Natural killer cell (primary cell): Measurements from ENCODE around the gene AMER2. TPM values are rescaled to one million over a fixed set of nuclear protein-coding genes. Genes with fewer than 3 reads are reported as not detected.

Source experiments
- ATAC-seq, 3 donors: fragments of 150-1000 bp in 2 of 3; fragments of 200-7000 bp in 1 of 3; cut with Tn5 transposase; 1 replicate in 1 of 3; 2 replicates in 2 of 3; pipeline ENCODE4 v1.10.0; 2021; ENCODE audit warnings: mild to moderate bottlenecking in 2 of 3, moderate library complexity in 2 of 3
- DNase-seq, 2 donors: peaks; one replicate each; pipeline versions ENCODE4 v3.0.0 to v3.0.0-alpha.2; 2013 to 2021; ENCODE audit warnings: mixed read lengths in 1 of 2
- H3K27ac ChIP-seq: one replicate; pipeline ENCODE4 v1.5.1; 2013; ENCODE audit warnings: mild to moderate bottlenecking, low read length
- H3K27me3 ChIP-seq: one replicate; pipeline ENCODE4 v1.6.1; 2013; ENCODE audit warnings: low read length; ENCODE audit not compliant: control insufficient read depth, insufficient read depth
- H3K36me3 ChIP-seq: one replicate; pipeline ENCODE4 v1.6.1; 2013; ENCODE audit warnings: low read length; ENCODE audit not compliant: control insufficient read depth, insufficient read depth
- H3K4me1 ChIP-seq: one replicate; pipeline ENCODE4 v1.6.1; 2013; ENCODE audit warnings: low read length; ENCODE audit not compliant: control insufficient read depth, insufficient read depth
- H3K4me3 ChIP-seq: one replicate; pipeline ENCODE4 v1.5.1; 2013; ENCODE audit warnings: low read length
- H3K9me3 ChIP-seq: one replicate; pipeline ENCODE4 v1.6.1; 2013; ENCODE audit warnings: low read length; ENCODE audit not compliant: control insufficient read depth, insufficient read depth
- H3K27ac Mint-ChIP-seq, 2 donors: one replicate each; pipeline ENCODE4 v1.8.0; 2022; ENCODE audit warnings: mild to moderate bottlenecking in 2 of 2, mixed read lengths in 2 of 2, moderate library complexity in 1 of 2
- H3K27me3 Mint-ChIP-seq, 2 donors: one replicate each; pipeline ENCODE4 v1.8.0; 2022; ENCODE audit warnings: low read depth in 2 of 2, mixed read lengths in 2 of 2
- H3K36me3 Mint-ChIP-seq: one replicate; pipeline ENCODE4 v1.8.0; 2022; ENCODE audit warnings: mixed read lengths
- H3K4me1 Mint-ChIP-seq, 2 donors: one replicate each; pipeline ENCODE4 v1.8.0; 2022; ENCODE audit warnings: mixed read lengths in 2 of 2
- H3K4me3 Mint-ChIP-seq: one replicate; pipeline ENCODE4 v1.8.0; 2022; ENCODE audit warnings: mild to moderate bottlenecking, moderate library complexity, mixed read lengths
- H3K9me3 Mint-ChIP-seq, 2 donors: one replicate each; pipeline ENCODE4 v1.8.0; 2022; ENCODE audit warnings: mixed read lengths in 2 of 2
- CTCF ChIP-seq: fragments of 200-600 bp; IDR thresholded peaks from one replicate; pipeline ENCODE4 v1.8.0; 2022; ENCODE audit warnings: antibody characterized with exemption
- WGBS: methylation state at CpG from one replicate; pipeline ENCODE4 v1.1.7; 2013; ENCODE audit warnings: missing lambda C conversion rate; ENCODE audit not compliant: insufficient coverage; 5-methylcytosine and 5-hydroxymethylcytosine counted together
- intact Hi-C: fragments of 100-400 bp; cut with micrococcal nuclease; formaldehyde crosslinking; loops from one replicate; pipeline ENCODE4 v1.14.2; 2022
- total RNA-seq, 4 donors: library from RNA; stranded (reverse); fragments of 120-200 nt in 1 of 4; gene quantifications; one replicate each; pipeline versions ENCODE4 v1.2.3 to v1.2.4, GENCODE V29; 2013 to 2022

The AMER2 gene
- total RNA-seq, 3 donors from 2014 or later (not counting 1 experiment from before 2014, with no cell fraction given): not detected

GRCh38 chr13:25215253-25215575 lies 43.1 kb upstream of the AMER2 start:
- 53% methylated on average over 3 of the region's 3 CpGs for WGBS
- no peaks in the 10 kb centered on the region for H3K4me1 ChIP-seq
- H3K4me3 ChIP-seq: no peak overlapping the region
- no peaks in the 10 kb centered on the region for H3K36me3 ChIP-seq
- H3K9me3 ChIP-seq: no peaks in the 10 kb centered on the region
- H3K4me1 Mint-ChIP-seq: no peaks in the 10 kb centered on the region
- no peak for ATAC-seq
- DNase-seq: no peak
- TF ChIP-seq CTCF: no peak
- intact Hi-C loops: no loop called here
- no peak overlapping the region for H3K27ac Mint-ChIP-seq
- H3K27me3 Mint-ChIP-seq: peaks cover 7 to 8% of the 10 kb centered on the region in 2 donors
- no peaks in the 10 kb centered on the region for H3K9me3 Mint-ChIP-seq
- H3K27ac ChIP-seq: no peak overlapping the region
- no peaks in the 10 kb centered on the region for H3K27me3 ChIP-seq
- no peaks in the 10 kb centered on the region for H3K36me3 Mint-ChIP-seq
- no peak overlapping the region for H3K4me3 Mint-ChIP-seq

DNA sequence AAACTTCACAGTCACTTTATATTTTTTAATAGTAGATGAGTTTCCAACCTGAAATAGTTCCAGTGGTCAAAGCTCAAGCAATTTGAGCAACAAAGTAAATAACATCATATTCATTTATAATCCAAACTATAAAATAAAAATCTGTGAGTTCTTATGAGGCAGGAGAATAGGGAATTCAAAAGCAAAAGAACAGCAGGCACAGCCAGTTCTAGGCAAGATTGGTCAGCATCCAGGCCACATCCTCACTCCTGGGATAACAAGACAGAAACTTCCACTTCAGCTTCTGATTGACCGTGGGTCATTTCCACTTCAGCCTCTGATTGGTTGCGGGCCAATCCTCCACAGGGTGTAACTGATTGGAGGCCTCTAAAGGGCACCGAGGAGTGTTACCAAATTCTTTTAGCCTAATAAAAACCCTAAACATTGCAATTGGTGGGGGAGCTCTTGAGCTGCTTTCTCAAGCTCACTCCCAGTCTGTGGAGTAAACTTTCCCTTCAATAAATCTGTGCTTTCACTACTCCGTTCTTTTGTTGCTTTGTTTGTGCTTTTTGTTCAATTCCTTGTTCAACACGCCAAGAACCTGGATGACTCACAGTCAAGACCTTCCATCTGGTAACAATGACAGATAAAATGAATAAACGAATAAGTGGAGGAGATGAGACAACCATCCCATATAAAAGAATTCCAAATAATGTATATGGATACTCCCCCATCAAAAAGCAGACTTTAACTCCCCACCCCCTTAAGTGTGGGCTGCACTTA lies 42.6 kb upstream of the AMER2 start:
- Mint-ChIP-seq H3K9me3 (no peaks in the 10 kb centered on the region), H3K36me3 (no peaks in the 10 kb centered on the region), H3K27ac (no peak overlapping the region), H3K4me1 (no peaks in the 10 kb centered on the region), H3K4me3 (no peak overlapping the region), H3K27me3 (peaks cover 7 to 8% of the 10 kb centered on the region in 2 donors)
- ATAC-seq: no peak
- Histone ChIP-seq H3K4me1 (no peaks in the 10 kb centered on the region), H3K27ac (no peak overlapping the region), H3K9me3 (no peaks in the 10 kb centered on the region), H3K27me3 (no peaks in the 10 kb centered on the region), H3K4me3 (no peak overlapping the region), H3K36me3 (no peaks in the 10 kb centered on the region)
- intact Hi-C loops: no loop called here
- no peak for TF ChIP-seq CTCF
- 77% methylated on average over 5 of the region's 6 CpGs for WGBS
- no peak for DNase-seq

- Mint-ChIP-seq H3K27me3 (peaks cover 7 to 8% of the 10 kb centered on the region in 2 donors), H3K36me3 (no peaks in the 10 kb centered on the region), H3K27ac (no peak overlapping the region), H3K9me3 (no peaks in the 10 kb centered on the region), H3K4me3 (no peak overlapping the region), H3K4me1 (no peaks in the 10 kb centered on the region)
- DNase-seq (no peak), ATAC-seq (no peak)
- Histone ChIP-seq H3K4me1 (no peaks in the 10 kb centered on the region), H3K36me3 (no peaks in the 10 kb centered on the region), H3K9me3 (no peaks in the 10 kb centered on the region), H3K4me3 (no peak overlapping the region), H3K27me3 (no peaks in the 10 kb centered on the region), H3K27ac (no peak overlapping the region)
- intact Hi-C loops: no loop called here
- 96% methylated on average over 2 of the region's 2 CpGs for WGBS
- no peak for TF ChIP-seq CTCF
These were observed 41.6 kb upstream of the AMER2 start for GRCh38 chr13:25213715-25214114.
